H1 (cell line): ENCODE data around the gene PDE2A. TPM values are rescaled to one million over a fixed set of nuclear protein-coding genes. Genes with fewer than 3 reads are reported as not detected.
A peak's percentile ranks its signal among the peaks of the same experiment; 100 is the strongest.

Experiments
- CTCF ChIA-PET: fragments of 300-600 bp; sonication (Branson Sonifier 250); formaldehyde crosslinking; loops from one replicate; lab custom pipeline; 2021; ENCODE audit not compliant: partially characterized antibody; lab: Charles Lee
- POLR2A ChIA-PET: fragments of 300-600 bp; sonication (Branson Sonifier 250); formaldehyde crosslinking; loops from one replicate; lab custom pipeline; 2021; ENCODE audit warnings: inconsistent platforms; ENCODE audit not compliant: partially characterized antibody; lab: Charles Lee
- DNase-seq, 2 experiments: peaks; one replicate each; pipeline versions ENCODE4 v3.0.0 to v3.0.0-alpha.2; 2010 to 2022; ENCODE audit warnings: low spot score in 2 of 2, low read depth in 1 of 2, mixed read lengths in 1 of 2
- FAIRE-seq: peaks from 2 replicates; lab custom pipeline; 2011; peaks lifted over from hg19 to GRCh38; lab: Jason Lieb, UNC
- H2AFZ ChIP-seq: 2 replicates; pipeline ENCODE4 v1.8.1; 2012; ENCODE audit warnings: low read length, inconsistent platforms
- H2AK5ac ChIP-seq: 2 replicates; pipeline ENCODE4 v1.6.1; 2013; ENCODE audit warnings: low read depth, low read length
- H2BK120ac ChIP-seq: replicated peaks from 2 replicates; pipeline ENCODE3; 2013; ENCODE audit warnings: low read depth, low read length, inconsistent platforms
- H2BK12ac ChIP-seq: 2 replicates; pipeline ENCODE4 v1.6.1; 2013; ENCODE audit warnings: low read depth, low read length
- H2BK15ac ChIP-seq: 2 replicates; pipeline ENCODE4 v1.6.1; 2013; ENCODE audit warnings: low read length
- H2BK20ac ChIP-seq: 2 replicates; pipeline ENCODE4 v1.6.1; 2013; ENCODE audit warnings: low read length
- H2BK5ac ChIP-seq: 2 replicates; pipeline ENCODE4 v1.6.1; 2013; ENCODE audit warnings: low read depth, low read length
- H3K14ac ChIP-seq: 2 replicates; pipeline ENCODE4 v1.6.1; 2013; ENCODE audit warnings: inconsistent platforms; ENCODE audit not compliant: insufficient read length
- H3K18ac ChIP-seq: 2 replicates; pipeline ENCODE4 v1.6.1; 2013; ENCODE audit warnings: low read length; ENCODE audit errors: extremely low read depth
- H3K23ac ChIP-seq: 2 replicates; pipeline ENCODE4 v1.6.1; 2013; ENCODE audit warnings: inconsistent platforms; ENCODE audit not compliant: insufficient read length
- H3K23me2 ChIP-seq: 2 replicates; pipeline ENCODE4 v1.6.1; 2013; ENCODE audit warnings: low read depth, low read length
- H3K27ac ChIP-seq: 2 replicates; pipeline ENCODE4 v1.6.1; 2011; ENCODE audit warnings: low read depth, low read length, inconsistent platforms
- H3K27me3 ChIP-seq, 4 experiments: replicated peaks in 1 of 4; 1 replicate in 1 of 4; 2 replicates in 3 of 4; pipeline versions ENCODE4 v1.6.1 to v1.8.1; 2011 to 2013; ENCODE audit warnings: low read length in 3 of 4, mild to moderate bottlenecking in 3 of 4, inconsistent platforms in 2 of 4, mixed read lengths in 2 of 4, moderate library complexity in 1 of 4; ENCODE audit not compliant: control insufficient read depth in 3 of 4, insufficient read depth in 3 of 4; ENCODE audit errors: extremely low read depth in 1 of 4
- H3K36me3 ChIP-seq, 4 experiments: 2 replicates each; pipeline versions ENCODE4 v1.6.1 to v1.8.1; 2011 to 2013; ENCODE audit warnings: mild to moderate bottlenecking in 4 of 4, low read length in 3 of 4, moderate library complexity in 2 of 4, control low read depth in 1 of 4, inconsistent platforms in 1 of 4; ENCODE audit not compliant: insufficient read depth in 4 of 4, control insufficient read depth in 2 of 4
- H3K4ac ChIP-seq: replicated peaks from 2 replicates; pipeline ENCODE3; 2013; ENCODE audit warnings: low read length, low read depth, mixed read lengths, inconsistent platforms; ENCODE audit not compliant: insufficient read length
- H3K4me1 ChIP-seq, 4 experiments: replicated peaks in 1 of 4; 1 replicate in 1 of 4; 2 replicates in 3 of 4; pipeline versions ENCODE4 v1.6.1 to v1.8.1; 2011 to 2013; ENCODE audit warnings: low read length in 3 of 4, inconsistent platforms in 2 of 4, mixed read lengths in 1 of 4; ENCODE audit not compliant: insufficient read depth in 4 of 4, control insufficient read depth in 3 of 4
- H3K4me2 ChIP-seq, 2 experiments: 2 replicates each; pipeline versions ENCODE4 v1.6.1 to v1.8.1; 2011 to 2013; ENCODE audit warnings: low read depth in 2 of 2, low read length in 2 of 2, control low read depth in 1 of 2, inconsistent platforms in 1 of 2, mild to moderate bottlenecking in 1 of 2; ENCODE audit not compliant: insufficient read depth in 1 of 2
- H3K4me3 ChIP-seq, 4 experiments: fragments of 200-600, 300-600 bp in 1 of 4; sonication (generic), shearing (Covaris generic), sonication (Bioruptor Twin) in 1 of 4; 2 replicates each; pipeline versions ENCODE4 v1.5.1 to v1.8.1; 2011 to 2016; ENCODE audit warnings: low read length in 4 of 4, low read depth in 3 of 4, control low read depth in 2 of 4, inconsistent platforms in 2 of 4, mild to moderate bottlenecking in 2 of 4, mixed read lengths in 1 of 4, moderate library complexity in 1 of 4; ENCODE audit not compliant: insufficient read depth in 2 of 4; ENCODE audit errors: extremely low read depth in 1 of 4
- H3K56ac ChIP-seq: replicated peaks from 2 replicates; pipeline ENCODE3; 2013; ENCODE audit warnings: low read depth, mild to moderate bottlenecking, mixed read lengths, low read length, inconsistent platforms; ENCODE audit not compliant: insufficient read length
- H3K79me1 ChIP-seq: 2 replicates; pipeline ENCODE4 v1.6.1; 2013; ENCODE audit warnings: low read depth, low read length, control low read depth
- H3K79me2 ChIP-seq, 2 experiments: 2 replicates each; pipeline versions ENCODE4 v1.6.1 to v1.8.1; 2012 to 2013; ENCODE audit warnings: low read length in 2 of 2, mild to moderate bottlenecking in 2 of 2, inconsistent platforms in 1 of 2; ENCODE audit not compliant: insufficient read depth in 2 of 2, control insufficient read depth in 1 of 2
- H3K9ac ChIP-seq, 4 experiments: replicated peaks in 1 of 4; 1 replicate in 1 of 4; 2 replicates in 3 of 4; pipeline versions ENCODE4 v1.6.1 to v1.8.1; 2011 to 2013; ENCODE audit warnings: low read depth in 3 of 4, low read length in 3 of 4, control low read depth in 2 of 4, mild to moderate bottlenecking in 2 of 4, moderate library complexity in 2 of 4, inconsistent platforms in 1 of 4; ENCODE audit errors: extremely low read depth in 1 of 4
- H3K9me3 ChIP-seq, 2 experiments: 2 replicates each; pipeline versions ENCODE4 v1.6.1 to v1.8.1; 2012 to 2013; ENCODE audit warnings: mild to moderate bottlenecking in 2 of 2, moderate library complexity in 2 of 2, control low read depth in 1 of 2, inconsistent platforms in 1 of 2, low read depth in 1 of 2, low read length in 1 of 2, mixed read lengths in 1 of 2; ENCODE audit not compliant: insufficient read depth in 2 of 2
- H4K20me1 ChIP-seq, 2 experiments: replicated peaks in 1 of 2; 2 replicates each; pipeline versions ENCODE3 to v1.8.1; 2011 to 2013; ENCODE audit warnings: inconsistent platforms in 2 of 2, low read length in 2 of 2, mild to moderate bottlenecking in 1 of 2; ENCODE audit not compliant: insufficient read depth in 2 of 2, control insufficient read depth in 1 of 2
- H4K5ac ChIP-seq: 2 replicates; pipeline ENCODE4 v1.6.1; 2013; ENCODE audit warnings: low read length, low read depth, mixed read lengths, inconsistent platforms; ENCODE audit not compliant: insufficient read length
- H4K8ac ChIP-seq: 2 replicates; pipeline ENCODE4 v1.8.0; 2013; ENCODE audit warnings: mild to moderate bottlenecking, moderate library complexity, low read length, inconsistent platforms; ENCODE audit not compliant: insufficient read depth; ENCODE audit errors: extremely low read depth
- H4K91ac ChIP-seq: replicated peaks from 2 replicates; pipeline ENCODE3; 2013; ENCODE audit warnings: low read length, mixed read lengths, inconsistent platforms; ENCODE audit not compliant: insufficient read length
- whole genome bisulfite sequencing, 2 experiments: shearing (Covaris generic) in 1 of 2; methylation state at CpG; one replicate each; pipeline versions ENCODE4 v1.1.6 to v1.1.7; 2013 to 2015; ENCODE audit warnings: low lambda C conversion rate in 2 of 2, mixed read lengths in 2 of 2, inconsistent platforms in 1 of 2, low coverage in 1 of 2, missing lambda C conversion rate in 1 of 2; ENCODE audit not compliant: insufficient replicate concordance in 2 of 2, insufficient coverage in 1 of 2, insufficient read length in 1 of 2; ENCODE audit errors: extremely low coverage in 1 of 2, missing lambda C conversion rate in 1 of 2; 5-methylcytosine and 5-hydroxymethylcytosine counted together
- polyA plus RNA-seq, 7 experiments: library from polyadenylated mRNA; depleted of rRNA in 3 of 7; stranded (reverse) in 5 of 7; unstranded in 2 of 7; fragments of >200 nt in 5 of 7; fragments of 200-250 nt in 2 of 7; gene quantifications; 1 replicate in 5 of 7; 2 replicates in 1 of 7; 4 replicates in 1 of 7; pipeline versions ENCODE4 v1.2.1 to v1.2.3, GENCODE V29; 2011 to 2013; ENCODE audit warnings: missing spikeins in 2 of 7, mixed read lengths in 2 of 7
- total RNA-seq: library from RNA; stranded (reverse); fragmentation: NEBNext Ultra II Directional; extraction: Animal tissue kit (Norgen Biotek cat#: 25700); gene quantifications from 2 replicates; pipeline ENCODE4 v1.2.1, GENCODE V29; 2021

The PDE2A gene
- total and polyA plus RNA-seq, 2 of the 8 experiments (the other 6 are each of a cell fraction or from before 2014, with no cell fraction given), result 3.4 to 7.1 TPM

GRCh38 chr11:72641522-72642042, 32.6 kb downstream of the PDE2A start:
- H2AFZ ChIP-seq, result no peak overlapping the region
- peaks cover 0 to 7% of the 10 kb centered on the region in 2 experiments for H4K20me1 ChIP-seq
- no peak overlapping the region for H3K27ac ChIP-seq
- peaks cover 10% of the 10 kb centered on the region; the same call in 1 of the 2 replicates for H3K23me2 ChIP-seq
- peak overlapping the region in 3 of 4 experiments; percentile 32 to 60 (median 32); a peak in 5 of 8 replicates for H3K4me3 ChIP-seq
- no peak overlapping the region for H4K91ac ChIP-seq
- FAIRE-seq, result no peak
- no peak overlapping the region for H3K23ac ChIP-seq
- no peaks in the 10 kb centered on the region for H3K9me3 ChIP-seq
- H3K14ac ChIP-seq, result no peak overlapping the region
- H4K5ac ChIP-seq, result no peak overlapping the region
- no peak overlapping the region for H3K18ac ChIP-seq
- H2BK20ac ChIP-seq, result no peak overlapping the region
- no peaks in the 10 kb centered on the region for H3K79me2 ChIP-seq
- H3K4me1 ChIP-seq, result peaks cover 0 to 11% (median 4%) of the 10 kb centered on the region in 4 experiments; a peak in 5 of 7 replicates
- H3K4ac ChIP-seq, result no peak overlapping the region
- ChIA-PET POLR2A (interaction anchor here (0.6 kb wide), 1 partner anchor 149 kb away, joined by 4 read pairs; no protein-coding TSS in a partner anchor), CTCF (interaction anchor here (0.6 to 39.6 kb wide), 9 partner anchors 9 to 52 kb away, joined by 3 to 624 read pairs (median 4); no protein-coding TSS in a partner anchor)
- no peak for DNase-seq
- H2AK5ac ChIP-seq, result no peak overlapping the region
- H2BK120ac ChIP-seq, result no peak overlapping the region
- H2BK5ac ChIP-seq, result no peak overlapping the region
- peak overlapping the region; percentile 57; the same call in 1 of the 2 replicates for H4K8ac ChIP-seq
- 62% methylated on average over 12 of the region's 12 CpGs; no CpG with 5 or more reads in 1 of the 2 experiments for WGBS, 2 experiments
- H3K79me1 ChIP-seq, result no peaks in the 10 kb centered on the region
- H2BK15ac ChIP-seq, result no peak overlapping the region
- no peak overlapping the region for H3K56ac ChIP-seq
- H2BK12ac ChIP-seq, result no peak overlapping the region
- H3K9ac ChIP-seq, result no peak overlapping the region
- peaks cover 16 to 49% (median 37%) of the 10 kb centered on the region in 4 experiments for H3K27me3 ChIP-seq
- H3K4me2 ChIP-seq, result peak overlapping the region; percentile 58 to 69
- no peaks in the 10 kb centered on the region for H3K36me3 ChIP-seq
